Keratinocyte (primary cell): ENCODE results near the gene CMC4. TPM values are rescaled to one million over a fixed set of nuclear protein-coding genes. Genes with fewer than 3 reads are reported as not detected.

Experiments used
- DNase-seq: peaks from one replicate; pipeline ENCODE4 v3.0.0-alpha.2; 2011; ENCODE audit warnings: low read depth, missing footprints, low spot score
- FAIRE-seq: peaks from 2 replicates; lab custom pipeline; 2011; peaks lifted over from hg19 to GRCh38; lab: Jason Lieb, UNC
- H2AFZ ChIP-seq: 2 replicates; pipeline ENCODE4 v1.6.0; 2012; ENCODE audit warnings: low read length, control low read depth, inconsistent platforms; ENCODE audit not compliant: control insufficient read depth
- H3K27ac ChIP-seq: 2 replicates; pipeline ENCODE4 v1.5.1; 2011; ENCODE audit warnings: low read length; ENCODE audit not compliant: control insufficient read depth, insufficient read depth
- H3K27me3 ChIP-seq: 3 replicates; pipeline ENCODE4 v1.6.0; 2011; ENCODE audit warnings: low read length; ENCODE audit not compliant: control insufficient read depth, insufficient read depth; ENCODE audit errors: extremely low read depth
- H3K36me3 ChIP-seq, 2 experiments: 2 replicates in 1 of 2; 3 replicates in 1 of 2; pipeline ENCODE4 v1.5.1; 2011; ENCODE audit warnings: low read length in 2 of 2, mild to moderate bottlenecking in 1 of 2; ENCODE audit not compliant: control insufficient read depth in 2 of 2, insufficient read depth in 2 of 2; ENCODE audit errors: extremely low read depth in 1 of 2
- H3K4me1 ChIP-seq: 3 replicates; pipeline ENCODE4 v1.5.1; 2011; ENCODE audit warnings: low read length; ENCODE audit not compliant: control insufficient read depth, insufficient read depth; ENCODE audit errors: extremely low read depth
- H3K4me2 ChIP-seq: 3 replicates; pipeline ENCODE4 v1.6.0; 2011; ENCODE audit warnings: low read depth, low read length; ENCODE audit not compliant: control insufficient read depth, insufficient read depth; ENCODE audit errors: extremely low read depth
- H3K4me3 ChIP-seq, 3 experiments: fragments of 200-600 bp in 1 of 3; sonication (generic) in 1 of 3; 2 replicates in 2 of 3; 3 replicates in 1 of 3; pipeline ENCODE4 v1.5.1; 2011 to 2016; ENCODE audit warnings: low read length in 3 of 3, mild to moderate bottlenecking in 3 of 3, control low read depth in 2 of 3, inconsistent platforms in 1 of 3, low read depth in 1 of 3, mixed read lengths in 1 of 3, mixed run types in 1 of 3, moderate library complexity in 1 of 3; ENCODE audit not compliant: control insufficient read depth in 2 of 3, insufficient read depth in 2 of 3; ENCODE audit errors: extremely low read depth in 1 of 3
- H3K79me2 ChIP-seq: 2 replicates; pipeline ENCODE4 v1.6.0; 2012; ENCODE audit warnings: low read length; ENCODE audit not compliant: control insufficient read depth, insufficient read depth
- H3K9ac ChIP-seq: 3 replicates; pipeline ENCODE4 v1.6.0; 2011; ENCODE audit warnings: low read length; ENCODE audit not compliant: control insufficient read depth, insufficient read depth; ENCODE audit errors: extremely low read depth
- H3K9me1 ChIP-seq: 3 replicates; pipeline ENCODE4 v1.6.0; 2011; ENCODE audit warnings: low read length; ENCODE audit not compliant: control insufficient read depth, insufficient read depth; ENCODE audit errors: extremely low read depth
- H3K9me3 ChIP-seq: 2 replicates; pipeline ENCODE4 v1.5.1; 2012; ENCODE audit warnings: low read depth, low read length; ENCODE audit not compliant: control insufficient read depth
- H4K20me1 ChIP-seq: 3 replicates; pipeline ENCODE4 v1.6.0; 2011; ENCODE audit warnings: low read length; ENCODE audit not compliant: control insufficient read depth, insufficient read depth; ENCODE audit errors: extremely low read depth
- EZH2 ChIP-seq: IDR thresholded peaks from one replicate; pipeline ENCODE4 v1.6.1; 2012; ENCODE audit warnings: inconsistent platforms, mild to moderate bottlenecking, low read length, moderate library complexity
- dilution Hi-C: fragments of 300-500 bp; cut with MboI; formaldehyde crosslinking; loops from one replicate; pipeline ENCODE4 v1.7.0; 2020; ENCODE audit warnings: low sequenced_read_pairs; ENCODE audit not compliant: extremely low pct_ligation_motif_present
- polyA plus RNA-seq, 5 experiments: library from polyadenylated mRNA; depleted of rRNA in 3 of 5; stranded (reverse) in 3 of 5; stranded (forward) in 1 of 5; unstranded in 1 of 5; fragments of >200 nt; gene quantifications; 1 replicate in 1 of 5; 2 replicates in 3 of 5; 3 replicates in 1 of 5; pipeline versions ENCODE4 v1.2.1 to v1.2.3, GENCODE V29; 2011 to 2012; ENCODE audit warnings: missing spikeins in 2 of 5, low read depth in 1 of 5, low replicate concordance in 1 of 5
- TF ChIP-seq, protein P1 (sequence below), 3 experiments: IDR thresholded peaks in 1 of 3; conservative IDR thresholded peaks in 1 of 3; optimal IDR thresholded peaks in 1 of 3; 2 replicates in 2 of 3; 3 replicates in 1 of 3; pipeline versions ENCODE3 to v1.5.1; 2011; ENCODE audit warnings: low read length in 3 of 3, mild to moderate bottlenecking in 3 of 3, moderate library complexity in 2 of 3, control low read depth in 1 of 3, inconsistent platforms in 1 of 3; ENCODE audit not compliant: insufficient read depth in 2 of 3; ENCODE audit errors: extremely low read depth in 1 of 3

The CMC4 gene
- polyA plus RNA-seq, 1 donor (not counting 4 experiments of a cell fraction or from before 2014, with no cell fraction given): 10.1 TPM

DNA sequence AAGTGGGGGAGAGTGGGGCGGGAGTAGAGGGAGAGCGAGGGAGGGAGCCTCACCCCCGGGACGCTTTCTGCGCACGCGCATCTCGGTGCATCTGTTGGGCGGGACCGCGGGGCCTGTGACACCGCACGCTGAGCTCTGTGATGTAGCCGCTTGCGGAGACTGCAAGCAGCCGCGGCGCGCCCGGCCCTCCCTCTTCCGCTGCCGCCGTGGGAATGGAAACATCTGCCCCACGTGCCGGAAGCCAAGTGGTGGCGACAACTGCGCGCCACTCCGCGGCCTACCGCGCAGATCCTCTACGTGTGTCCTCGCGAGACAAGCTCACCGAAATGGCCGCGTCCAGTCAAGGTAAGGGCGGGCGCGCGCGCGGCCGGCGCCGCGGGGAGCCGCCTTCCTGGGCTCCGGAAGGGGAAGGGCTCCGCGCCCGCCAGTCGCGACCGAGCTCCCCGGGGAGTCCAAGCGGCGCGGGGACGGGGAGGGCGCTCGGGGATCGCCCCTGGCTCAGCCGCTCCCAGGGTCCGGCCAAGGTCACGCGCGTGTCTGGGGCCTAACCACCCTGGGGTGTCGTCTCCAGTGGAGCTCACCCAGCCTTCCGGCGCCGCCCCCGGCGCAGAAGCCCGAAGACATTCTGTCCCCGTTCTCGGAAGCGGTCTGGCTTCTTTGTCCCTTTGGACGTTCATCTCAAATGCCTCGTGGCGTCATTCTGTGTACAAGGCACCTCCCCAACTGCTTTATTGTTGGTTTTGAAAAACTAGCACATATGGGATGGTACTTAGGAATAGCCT lies 44.0 kb downstream of the CMC4 start, which contains the start of gene FUNDC2:
TSS of gene FUNDC2 (plus strand) at position 118 of the 782 bp plus-strand sequence. CDS start at position 213, 95 bp downstream.
- TF ChIP-seq, protein P1, sequence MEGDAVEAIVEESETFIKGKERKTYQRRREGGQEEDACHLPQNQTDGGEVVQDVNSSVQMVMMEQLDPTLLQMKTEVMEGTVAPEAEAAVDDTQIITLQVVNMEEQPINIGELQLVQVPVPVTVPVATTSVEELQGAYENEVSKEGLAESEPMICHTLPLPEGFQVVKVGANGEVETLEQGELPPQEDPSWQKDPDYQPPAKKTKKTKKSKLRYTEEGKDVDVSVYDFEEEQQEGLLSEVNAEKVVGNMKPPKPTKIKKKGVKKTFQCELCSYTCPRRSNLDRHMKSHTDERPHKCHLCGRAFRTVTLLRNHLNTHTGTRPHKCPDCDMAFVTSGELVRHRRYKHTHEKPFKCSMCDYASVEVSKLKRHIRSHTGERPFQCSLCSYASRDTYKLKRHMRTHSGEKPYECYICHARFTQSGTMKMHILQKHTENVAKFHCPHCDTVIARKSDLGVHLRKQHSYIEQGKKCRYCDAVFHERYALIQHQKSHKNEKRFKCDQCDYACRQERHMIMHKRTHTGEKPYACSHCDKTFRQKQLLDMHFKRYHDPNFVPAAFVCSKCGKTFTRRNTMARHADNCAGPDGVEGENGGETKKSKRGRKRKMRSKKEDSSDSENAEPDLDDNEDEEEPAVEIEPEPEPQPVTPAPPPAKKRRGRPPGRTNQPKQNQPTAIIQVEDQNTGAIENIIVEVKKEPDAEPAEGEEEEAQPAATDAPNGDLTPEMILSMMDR (optimal IDR thresholded peaks at IDR 0.05 in 1 of 3, IDR thresholded peaks at IDR 0.05 in 1 of 3, conservative IDR thresholded peaks at IDR 0.05 in 1 of 3; ENCODE audit: extremely low read depth in 1 of 3, insufficient read depth in 2 of 3, low read length in 3 of 3): no peak
- no peak for TF ChIP-seq EZH2
- Histone ChIP-seq H3K27me3 (no peaks in the 10 kb centered on the region), H3K9ac (peak within 1 kb of the TSS; percentile 92), H3K27ac (peak within 1 kb of the TSS; percentile 95), H3K4me1 (peaks cover 5% of the 10 kb centered on the region), H2AFZ (peak within 1 kb of the TSS; percentile 67), H3K4me3 (peak within 1 kb of the TSS; percentile 67 to 90 (median 77)), H3K36me3 (no peaks in the 10 kb centered on the region), H3K9me3 (no peaks in the 10 kb centered on the region), H3K9me1 (no peaks in the 10 kb centered on the region), H4K20me1 (no peaks in the 10 kb centered on the region), H3K79me2 (peaks cover 12% of the 10 kb centered on the region), H3K4me2 (peak within 1 kb of the TSS; percentile 80)
- dilution Hi-C loops: no loop called here
- FAIRE-seq: no peak
- peak; percentile 50 for DNase-seq

DNA sequence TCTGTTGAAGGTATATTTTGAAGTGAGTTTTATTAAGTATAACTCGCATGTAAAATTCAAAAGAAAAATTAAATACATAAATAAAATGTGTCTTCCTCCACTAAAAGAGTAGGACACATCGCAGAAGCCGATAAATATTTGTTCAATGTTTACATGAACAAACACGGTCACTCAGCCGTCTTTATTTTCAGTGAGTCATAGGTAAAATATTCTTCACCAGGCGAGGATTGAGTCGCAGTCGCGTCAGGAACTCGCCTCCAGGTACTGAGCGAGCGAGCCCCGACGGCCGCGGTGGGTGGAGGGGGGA lies 44.6 kb downstream of the CMC4 start:
- TF ChIP-seq, protein P1 (optimal IDR thresholded peaks at IDR 0.05 in 1 of 3, IDR thresholded peaks at IDR 0.05 in 1 of 3, conservative IDR thresholded peaks at IDR 0.05 in 1 of 3; ENCODE audit: extremely low read depth in 1 of 3, insufficient read depth in 2 of 3, low read length in 3 of 3): no peak
- TF ChIP-seq EZH2: no peak
- Histone ChIP-seq H3K4me2 (no peak overlapping the region), H3K4me1 (peaks cover 5% of the 10 kb centered on the region), H3K27me3 (no peaks in the 10 kb centered on the region), H3K9ac (peak overlapping the region; percentile 92), H3K9me1 (no peaks in the 10 kb centered on the region), H3K4me3 (peak overlapping the region in 2 of 3 experiments; percentile 47 to 67), H3K36me3 (no peaks in the 10 kb centered on the region), H3K9me3 (no peaks in the 10 kb centered on the region), H4K20me1 (no peaks in the 10 kb centered on the region), H2AFZ (no peak overlapping the region), H3K27ac (peak overlapping the region; percentile 16), H3K79me2 (peaks cover 12% of the 10 kb centered on the region)
- DNase-seq (no peak), FAIRE-seq (no peak)
- dilution Hi-C loops: no loop called here
